ENCODE data around the gene RAB3B.

Gene RAB3B

GRCh38 chr1:51955797-51956527 lies 34.5 kb downstream of the RAB3B start:
- DNase-seq = peak; percentile 99

- no peak for DNase-seq
These were observed 35.7 kb downstream of the RAB3B start for GRCh38 chr1:51954783-51955182.

GRCh38 chr1:51953079-51953478 lies 37.4 kb downstream of the RAB3B start:
- DNase-seq = no peak

- DNase-seq = no peak
These were observed 37.9 kb downstream of the RAB3B start for GRCh38 chr1:51952638-51953037.

DNA sequence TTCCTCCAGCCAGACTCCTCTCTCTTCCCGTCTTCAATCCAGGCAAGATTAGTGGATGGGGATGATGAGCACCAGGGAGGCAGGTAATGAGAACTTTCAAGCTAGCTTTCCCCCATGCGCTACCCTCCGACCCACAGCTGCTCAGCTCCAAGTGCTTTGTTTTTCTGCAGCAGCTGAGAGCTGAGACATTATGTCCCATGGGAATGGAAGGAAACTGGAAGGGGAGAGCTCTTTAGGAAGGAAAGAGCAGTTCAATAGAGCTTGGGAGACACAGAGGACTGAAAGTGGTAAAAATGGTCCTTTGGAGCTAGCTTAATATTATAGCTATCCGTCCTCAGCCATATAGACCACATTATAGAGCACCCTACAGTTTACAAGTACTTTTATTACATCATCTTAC lies 39.8 kb downstream of the RAB3B start:
- no peak for DNase-seq

GRCh38 chr1:51949014-51949702 lies 41.3 kb downstream of the RAB3B start:
- DNase-seq = no peak

DNA sequence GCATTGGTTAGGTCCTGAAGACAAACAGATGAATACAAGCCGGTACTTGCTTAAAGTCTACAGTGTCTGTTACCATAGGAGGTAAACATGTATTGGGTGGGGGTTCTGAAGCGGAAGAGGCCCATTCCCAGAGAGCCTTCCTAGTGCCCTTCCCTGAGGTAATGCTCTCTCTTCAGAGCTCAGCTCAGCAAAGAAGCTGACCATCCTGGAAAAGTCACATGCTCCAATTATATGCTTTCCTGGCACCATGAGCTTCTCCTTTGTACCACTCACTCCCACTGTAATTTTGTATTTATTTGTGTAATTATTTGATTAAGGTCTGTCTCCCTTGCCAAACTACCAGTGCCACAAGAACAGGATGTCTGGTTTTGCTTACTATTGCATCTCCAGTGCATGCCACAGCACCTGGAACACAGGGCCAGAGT lies 42.0 kb downstream of the RAB3B start:
- DNase-seq = peak; percentile 93

DNA sequence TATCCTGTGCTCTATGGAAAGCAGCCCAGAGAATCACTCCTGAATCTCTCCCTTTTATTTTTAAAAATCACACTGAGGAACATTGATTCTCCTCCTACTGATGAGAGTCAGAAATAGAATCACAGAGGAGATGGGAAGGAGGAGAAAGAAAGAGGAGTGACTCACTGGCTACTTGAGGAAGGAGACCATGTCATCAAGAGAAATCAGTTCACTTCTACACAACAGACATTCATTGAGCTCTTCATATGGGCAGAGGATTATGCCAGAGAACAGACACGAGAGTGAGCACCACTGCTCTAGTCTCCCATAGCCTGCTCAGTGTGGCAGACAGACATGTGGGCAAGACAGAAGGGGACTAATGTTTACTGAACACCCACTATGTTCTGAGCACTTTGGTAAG lies 44.2 kb downstream of the RAB3B start:
- DNase-seq = no peak

DNA sequence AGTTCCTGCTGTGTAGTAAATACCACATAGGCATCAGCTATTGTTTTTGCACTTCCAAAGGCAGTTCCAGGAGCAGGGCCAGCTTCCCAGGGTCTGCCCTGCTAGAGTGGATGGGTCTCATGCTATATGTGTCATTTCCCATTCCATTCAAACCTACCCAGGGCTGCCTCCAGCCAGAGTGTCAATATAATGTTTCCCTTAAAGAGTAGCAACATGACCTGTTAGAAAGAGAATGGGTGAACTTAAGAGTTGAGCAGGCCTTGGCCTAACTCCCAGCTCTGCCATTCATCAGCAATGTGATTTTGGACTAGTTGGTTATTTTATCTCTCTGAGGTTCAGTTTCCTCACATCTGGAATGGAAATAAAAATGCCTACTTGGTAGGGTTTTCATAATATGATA lies 44.9 kb downstream of the RAB3B start:
- peak; percentile 82 for DNase-seq

- DNase-seq = no peak
These were observed 48.2 kb downstream of the RAB3B start for GRCh38 chr1:51942281-51942680.

- DNase-seq = no peak
These were observed 49.0 kb downstream of the RAB3B start for GRCh38 chr1:51941528-51941927.

DNA sequence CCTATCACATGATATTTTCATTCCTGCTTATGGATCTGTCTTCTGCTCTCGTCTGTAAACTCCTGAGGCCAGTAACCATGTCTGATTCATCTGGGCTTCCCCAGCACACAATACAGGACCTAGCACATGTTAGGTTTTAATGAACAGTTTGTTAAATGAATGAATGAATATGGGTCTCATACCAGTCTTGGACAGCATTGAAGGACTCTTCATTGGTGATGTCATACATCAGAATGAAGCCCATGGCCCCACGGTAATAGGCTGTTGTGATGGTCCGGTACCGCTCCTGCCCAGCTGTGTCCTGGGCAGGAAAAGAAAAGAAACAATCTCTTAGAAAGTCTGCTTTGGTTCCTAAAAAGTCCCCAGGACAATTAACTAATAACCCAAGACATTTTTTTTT lies 53.4 kb downstream of the RAB3B start:
- no peak for DNase-seq

DNA sequence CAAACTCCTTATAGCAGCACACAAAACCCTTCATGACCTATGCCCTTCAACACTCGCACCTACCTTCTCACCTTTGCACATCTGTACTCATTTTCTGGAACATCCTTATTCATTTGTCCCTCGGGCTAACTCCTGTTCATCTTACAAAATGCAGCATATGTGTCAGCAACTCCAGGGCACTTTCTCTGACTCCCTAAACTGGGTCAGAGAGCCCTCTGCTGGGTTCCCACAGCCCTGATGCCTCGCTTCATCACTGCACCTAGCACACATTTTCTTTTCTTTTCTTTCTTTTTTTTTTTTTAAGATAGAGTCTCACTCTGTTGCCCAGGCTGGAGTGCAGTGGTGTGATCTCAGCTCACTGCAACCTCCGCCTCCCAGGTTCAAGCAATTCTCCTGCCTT lies 54.0 kb downstream of the RAB3B start:
- no peak for DNase-seq

DNA sequence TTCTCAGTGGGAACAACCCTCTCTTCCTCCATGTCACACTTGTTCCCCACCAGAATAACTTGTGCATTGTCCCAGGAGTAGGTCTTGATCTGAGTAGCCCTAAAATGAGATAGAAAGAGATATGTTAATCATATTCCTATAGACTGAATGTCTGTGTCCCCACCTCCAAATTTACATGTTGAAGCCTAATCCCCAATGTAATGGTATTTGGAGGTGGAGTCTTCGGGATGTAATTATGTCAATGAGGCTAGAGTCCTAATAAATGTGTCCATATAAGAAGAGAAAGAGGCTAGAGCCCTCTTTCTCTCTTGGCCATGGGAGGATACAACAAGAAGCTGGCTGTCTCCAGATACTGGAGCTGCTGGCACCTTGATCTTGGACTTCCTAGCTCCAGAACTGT lies 57.2 kb downstream of the RAB3B start:
- no peak for DNase-seq

DNA sequence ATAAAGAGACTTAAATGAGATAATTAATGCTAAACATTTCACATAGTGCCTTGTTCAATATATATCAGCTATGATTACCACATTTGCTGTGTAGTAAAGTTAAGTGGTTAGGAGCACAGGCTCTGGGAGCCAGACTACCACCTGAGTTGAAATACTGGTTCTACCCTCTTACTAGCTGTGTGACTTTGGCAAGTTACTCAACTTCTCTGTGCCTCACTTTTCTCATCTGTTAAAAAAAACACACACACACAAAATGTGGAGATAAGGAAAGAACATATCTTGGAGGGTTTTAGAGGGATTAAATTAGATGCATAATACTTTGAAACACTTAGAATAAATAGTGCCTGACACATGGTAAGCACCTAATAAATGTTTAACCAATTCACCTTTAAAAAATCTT lies 60.2 kb downstream of the RAB3B start:
- no peak for DNase-seq

DNA sequence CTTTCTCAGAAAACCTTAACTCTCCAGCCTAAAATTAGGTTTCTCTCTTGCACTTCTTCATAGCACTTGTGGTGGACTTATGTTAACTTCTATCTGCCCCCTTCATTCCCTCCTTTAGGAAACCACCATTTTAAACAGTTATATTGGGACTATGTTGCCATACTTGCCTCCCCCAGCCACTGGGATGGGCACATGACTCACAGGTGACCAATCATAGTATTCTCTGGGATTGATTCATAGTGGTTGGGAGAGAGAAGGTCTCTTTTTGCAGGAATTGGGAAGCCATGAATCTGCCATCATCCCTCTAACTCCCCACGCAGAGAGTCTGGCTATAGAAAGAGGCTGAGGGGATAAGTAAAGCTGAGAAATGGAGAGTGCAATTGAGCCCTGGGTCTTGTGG lies 61.6 kb downstream of the RAB3B start:
- no peak for DNase-seq

GRCh38 chr1:51927029-51927428 lies 63.5 kb downstream of the RAB3B start:
- no peak for DNase-seq

GRCh38 chr1:51926171-51926812 lies 64.2 kb downstream of the RAB3B start:
- no peak for DNase-seq

- DNase-seq = no peak
These were observed 66.0 kb downstream of the RAB3B start for GRCh38 chr1:51924455-51924854.

DNA sequence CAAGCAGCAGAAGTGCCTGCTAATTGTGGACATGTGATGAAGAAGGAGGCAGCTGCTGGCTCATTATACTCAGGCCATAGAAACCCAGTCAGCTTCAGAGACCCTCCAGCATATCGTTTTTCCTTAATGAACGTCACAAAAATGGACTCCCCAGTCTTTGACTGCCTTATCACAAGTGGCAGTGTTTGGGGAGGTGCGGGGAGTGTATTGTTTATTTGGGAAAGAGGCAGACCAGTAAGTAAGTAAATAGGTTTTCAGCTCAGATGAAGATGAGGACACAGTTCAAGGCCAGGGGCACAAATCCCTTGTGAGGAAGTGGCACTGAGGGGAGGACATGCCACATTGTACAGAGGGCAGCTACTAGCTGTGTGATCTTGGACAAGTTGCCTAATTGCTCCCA lies 68.5 kb downstream of the RAB3B start:
- peak; percentile 19 for DNase-seq

DNA sequence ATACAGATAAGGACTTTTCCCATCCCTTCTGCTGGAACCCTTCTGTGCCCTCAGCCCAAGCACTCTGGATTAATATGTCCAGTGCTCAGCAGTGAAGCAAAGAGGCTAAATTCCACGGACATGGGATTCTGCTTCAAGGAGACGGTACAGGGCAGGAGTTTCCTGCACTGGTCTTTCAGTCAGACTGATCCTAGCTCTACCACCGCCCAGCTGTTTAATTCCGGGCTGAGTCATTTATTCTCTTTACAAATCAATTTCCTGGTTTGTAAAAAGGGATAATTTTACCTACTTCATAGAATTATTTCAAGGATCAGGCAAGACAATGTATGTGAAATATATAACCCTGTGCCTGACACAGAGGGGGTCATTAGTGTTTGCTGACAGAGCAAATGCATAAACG lies 70.4 kb downstream of the RAB3B start:
- no peak for DNase-seq

DNA sequence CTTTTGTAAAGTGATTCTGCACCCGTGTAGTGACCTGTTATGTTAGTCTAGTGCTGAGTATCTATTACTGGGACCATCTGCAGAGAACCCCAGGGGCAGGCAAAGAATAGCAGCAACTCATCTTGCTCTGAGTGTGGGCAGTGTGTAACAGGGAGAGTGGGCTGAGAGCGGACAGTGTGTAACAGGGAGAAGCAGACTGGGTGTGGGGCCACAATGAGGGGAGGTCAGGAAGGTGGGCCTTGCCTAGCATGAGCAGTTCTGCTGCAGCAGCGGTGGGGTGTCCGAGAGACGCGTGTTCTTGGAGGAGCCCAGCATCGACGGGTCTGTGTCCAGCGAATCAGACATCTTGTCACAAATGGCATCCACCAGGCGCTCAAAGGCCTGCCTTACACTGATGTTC lies 70.8 kb downstream of the RAB3B start:
- DNase-seq = no peak

DNA sequence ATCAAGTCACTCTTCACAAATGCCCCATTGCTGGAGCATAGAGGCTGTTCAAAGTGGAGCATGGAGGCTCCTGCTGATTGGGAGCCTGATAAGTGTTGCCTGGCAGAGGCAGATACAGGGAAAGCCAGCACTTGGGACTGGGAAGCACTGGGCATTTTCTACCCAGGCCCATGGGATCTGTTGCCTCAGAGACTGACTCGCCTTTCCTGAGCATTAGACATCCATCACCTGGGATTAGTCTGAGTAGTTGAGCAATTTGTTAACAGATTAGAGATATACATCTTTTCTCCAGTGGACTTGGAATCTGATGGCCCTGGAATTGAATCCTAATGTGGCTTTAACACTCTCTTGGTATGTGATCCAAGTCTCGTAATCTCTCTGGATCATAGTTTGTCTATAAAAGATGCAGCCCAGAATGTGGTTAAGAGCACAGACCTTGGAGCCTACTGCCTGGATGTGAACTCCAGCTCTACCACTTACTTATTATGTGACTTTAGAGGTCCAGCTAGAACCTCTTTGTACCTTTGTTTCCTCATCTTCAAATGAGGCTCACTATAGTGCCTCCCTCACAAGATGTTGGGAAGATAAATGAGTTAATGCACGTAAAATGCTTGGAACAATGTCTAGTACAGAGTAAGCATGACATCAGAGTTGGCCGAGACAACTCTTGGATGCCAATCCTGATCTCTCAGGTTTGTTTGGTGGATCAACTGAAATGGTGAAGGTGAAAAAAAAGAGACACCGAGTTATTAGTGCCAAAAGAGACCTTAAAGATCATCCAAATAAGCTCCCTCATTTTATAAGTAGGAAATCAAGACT lies 73.7 kb downstream of the RAB3B start:
- DNase-seq = no peak

Data from NCI-H2029 treated with DMSO at 0.1 percent for 48 hours (cell line).